Testis (tissue), 2 donors: ENCODE results near the gene SCRG1.

Experiments
- POLR2A ChIP-seq: fragments of 450-650 bp; IDR thresholded peaks from one replicate; pipeline ENCODE4 v1.6.1; 2017; ENCODE audit warnings: antibody characterized with exemption, mild to moderate bottlenecking, moderate library complexity
- TF ChIP-seq, protein P1 (sequence below), 3 experiments: fragments of 450-650 bp in 2 of 3; fragments of 200-600 bp in 1 of 3; sonication (generic) in 1 of 3; IDR thresholded peaks; one replicate each; pipeline ENCODE4 v1.5.1; 2016 to 2019; ENCODE audit warnings: antibody characterized with exemption in 3 of 3, mild to moderate bottlenecking in 2 of 3, moderate library complexity in 1 of 3

DNA sequence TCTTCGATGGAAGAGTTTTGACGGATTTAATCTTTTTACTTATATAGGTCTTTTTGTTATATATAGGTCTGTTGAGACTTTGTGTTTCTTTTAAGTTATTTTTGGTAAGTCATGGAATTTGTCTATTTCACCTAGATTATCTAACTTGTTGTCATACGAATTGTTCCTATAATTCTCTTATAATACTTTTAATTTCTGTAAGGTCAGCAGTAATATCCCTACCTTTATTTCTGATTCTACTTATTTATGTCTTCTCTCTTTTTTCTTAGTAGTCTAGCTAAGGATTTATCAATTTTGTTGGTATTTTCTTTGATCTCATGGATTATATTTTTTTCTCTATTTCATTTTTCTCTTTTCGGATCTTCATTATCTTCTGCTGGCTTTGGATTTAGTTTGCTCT is 16.6 kb downstream of the SCRG1 start:
- TF ChIP-seq, protein P1, sequence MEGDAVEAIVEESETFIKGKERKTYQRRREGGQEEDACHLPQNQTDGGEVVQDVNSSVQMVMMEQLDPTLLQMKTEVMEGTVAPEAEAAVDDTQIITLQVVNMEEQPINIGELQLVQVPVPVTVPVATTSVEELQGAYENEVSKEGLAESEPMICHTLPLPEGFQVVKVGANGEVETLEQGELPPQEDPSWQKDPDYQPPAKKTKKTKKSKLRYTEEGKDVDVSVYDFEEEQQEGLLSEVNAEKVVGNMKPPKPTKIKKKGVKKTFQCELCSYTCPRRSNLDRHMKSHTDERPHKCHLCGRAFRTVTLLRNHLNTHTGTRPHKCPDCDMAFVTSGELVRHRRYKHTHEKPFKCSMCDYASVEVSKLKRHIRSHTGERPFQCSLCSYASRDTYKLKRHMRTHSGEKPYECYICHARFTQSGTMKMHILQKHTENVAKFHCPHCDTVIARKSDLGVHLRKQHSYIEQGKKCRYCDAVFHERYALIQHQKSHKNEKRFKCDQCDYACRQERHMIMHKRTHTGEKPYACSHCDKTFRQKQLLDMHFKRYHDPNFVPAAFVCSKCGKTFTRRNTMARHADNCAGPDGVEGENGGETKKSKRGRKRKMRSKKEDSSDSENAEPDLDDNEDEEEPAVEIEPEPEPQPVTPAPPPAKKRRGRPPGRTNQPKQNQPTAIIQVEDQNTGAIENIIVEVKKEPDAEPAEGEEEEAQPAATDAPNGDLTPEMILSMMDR (IDR thresholded peaks at IDR 0.05): no peak
- no peak for TF ChIP-seq POLR2A
